SJSA1 (cell line): ENCODE measurements around the gene PTPRU. TPM values are rescaled to one million over a fixed set of nuclear protein-coding genes. Genes with fewer than 3 reads are reported as not detected.

Source experiments
- DNase-seq, 2 experiments: peaks; one replicate each; pipeline ENCODE4 v3.0.0-alpha.2; 2015 to 2020; ENCODE audit warnings: low spot score in 2 of 2, low read depth in 1 of 2
- H3K27ac ChIP-seq: fragments of 250-450 bp; sonication (Bioruptor Pico); 2 replicates; pipeline ENCODE4 v1.5.1; 2020; ENCODE audit warnings: mild to moderate bottlenecking, moderate library complexity
- H3K27me3 ChIP-seq: fragments of 250-450 bp; sonication (Bioruptor Pico); replicated peaks from 2 replicates; pipeline ENCODE4 v1.5.1; 2020; ENCODE audit warnings: mild to moderate bottlenecking, moderate library complexity
- H3K36me3 ChIP-seq: fragments of 250-450 bp; sonication (Bioruptor Pico); 2 replicates; pipeline ENCODE4 v1.5.1; 2020; ENCODE audit warnings: mild to moderate bottlenecking
- H3K4me1 ChIP-seq: fragments of 250-450 bp; sonication (Bioruptor Pico); replicated peaks from 2 replicates; pipeline ENCODE4 v1.6.1; 2021; ENCODE audit warnings: mild to moderate bottlenecking
- H3K4me3 ChIP-seq: fragments of 250-450 bp; sonication (Bioruptor Pico); 2 replicates; pipeline ENCODE4 v1.5.1; 2020; ENCODE audit warnings: mild to moderate bottlenecking
- H3K9me3 ChIP-seq: fragments of 250-450 bp; sonication (Bioruptor Pico); replicated peaks from 2 replicates; pipeline ENCODE4 v1.5.1; 2020; ENCODE audit warnings: mild to moderate bottlenecking
- total RNA-seq: library from RNA; depleted of rRNA; stranded (reverse); fragments of >200 nt; shearing (Covaris generic); gene quantifications from 2 replicates; pipeline ENCODE4 v1.2.3, GENCODE V29; 2014

The PTPRU gene
- total RNA-seq, 1 experiment from 2014 or later, result 16.8 TPM

DNA sequence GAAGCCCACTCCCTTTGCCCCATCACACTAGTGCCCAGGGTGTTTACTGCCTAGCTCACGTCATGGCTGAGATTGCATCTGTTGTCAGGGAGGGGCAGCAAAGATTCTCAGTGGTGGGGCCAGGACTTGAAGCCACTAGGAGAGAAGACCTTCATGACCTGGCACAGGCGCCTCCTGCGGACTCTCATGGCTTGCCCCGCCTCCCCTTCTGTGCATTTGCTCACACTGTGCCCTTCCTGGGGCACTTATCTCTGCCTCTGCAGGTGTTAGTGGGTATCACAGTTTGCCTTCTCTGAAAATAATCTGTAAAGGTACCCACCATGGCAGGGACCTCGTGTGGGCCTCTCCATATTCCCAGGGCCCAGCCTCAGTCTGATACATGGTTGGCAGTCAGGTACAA is 20.1 kb downstream of the PTPRU start:
- Histone ChIP-seq H3K36me3 (no peaks in the 10 kb centered on the region), H3K4me1 (peaks cover 14% of the 10 kb centered on the region), H3K9me3 (no peaks in the 10 kb centered on the region)

DNA sequence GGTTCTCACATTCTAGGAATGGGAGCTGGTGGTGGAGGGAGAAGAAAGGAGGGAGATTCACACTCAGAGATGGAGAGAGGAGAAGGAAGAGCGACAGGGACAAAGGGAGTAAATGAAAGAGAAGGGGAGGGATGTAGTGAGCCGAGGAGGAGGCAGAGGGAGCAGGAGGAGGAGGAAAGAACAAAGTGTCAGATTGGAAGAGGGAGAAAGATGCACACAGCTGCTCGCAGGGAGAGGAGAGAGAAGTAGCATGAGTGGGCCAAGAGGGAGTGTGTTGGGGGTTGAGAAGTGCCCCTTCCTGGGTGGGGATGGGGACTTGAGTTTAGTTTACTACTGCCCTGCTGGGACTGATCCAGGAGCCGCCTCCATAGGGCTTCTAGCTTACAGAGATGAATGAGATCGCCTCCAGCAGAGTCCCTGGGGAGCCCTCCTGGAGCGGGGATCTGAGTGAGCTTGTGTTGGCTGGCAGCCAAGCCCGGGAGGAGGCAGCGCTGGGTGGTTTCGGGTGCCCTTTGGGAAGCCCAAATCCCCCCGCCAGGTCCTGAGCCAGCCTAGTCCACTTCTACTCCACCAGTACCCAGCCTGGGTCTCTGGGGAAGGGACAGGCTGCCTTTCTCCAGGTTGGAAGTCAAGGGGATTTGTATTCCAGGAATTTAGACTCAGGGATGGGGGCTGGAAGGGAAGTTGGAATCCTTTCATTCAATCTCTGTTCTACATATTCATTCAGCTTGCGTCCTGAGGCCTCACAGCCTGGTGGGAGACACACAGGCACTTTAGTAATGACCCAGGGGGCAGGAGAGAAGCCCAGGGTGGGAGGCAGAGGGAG is 20.9 kb downstream of the PTPRU start:
- DNase-seq, result peak; percentile 38 to 64
- no peak overlapping the region for H3K27ac ChIP-seq
- peaks cover 14% of the 10 kb centered on the region for H3K4me1 ChIP-seq
- H3K27me3 ChIP-seq, result no peaks in the 10 kb centered on the region
- no peaks in the 10 kb centered on the region for H3K9me3 ChIP-seq
- no peaks in the 10 kb centered on the region for H3K36me3 ChIP-seq
- H3K4me3 ChIP-seq, result no peak overlapping the region

More for the DNA sequence above, 20.1 kb downstream of the PTPRU start:
- Histone ChIP-seq H3K4me3 (no peak overlapping the region), H3K27me3 (no peaks in the 10 kb centered on the region), H3K27ac (no peak overlapping the region)
- DNase-seq, result no peak

DNA sequence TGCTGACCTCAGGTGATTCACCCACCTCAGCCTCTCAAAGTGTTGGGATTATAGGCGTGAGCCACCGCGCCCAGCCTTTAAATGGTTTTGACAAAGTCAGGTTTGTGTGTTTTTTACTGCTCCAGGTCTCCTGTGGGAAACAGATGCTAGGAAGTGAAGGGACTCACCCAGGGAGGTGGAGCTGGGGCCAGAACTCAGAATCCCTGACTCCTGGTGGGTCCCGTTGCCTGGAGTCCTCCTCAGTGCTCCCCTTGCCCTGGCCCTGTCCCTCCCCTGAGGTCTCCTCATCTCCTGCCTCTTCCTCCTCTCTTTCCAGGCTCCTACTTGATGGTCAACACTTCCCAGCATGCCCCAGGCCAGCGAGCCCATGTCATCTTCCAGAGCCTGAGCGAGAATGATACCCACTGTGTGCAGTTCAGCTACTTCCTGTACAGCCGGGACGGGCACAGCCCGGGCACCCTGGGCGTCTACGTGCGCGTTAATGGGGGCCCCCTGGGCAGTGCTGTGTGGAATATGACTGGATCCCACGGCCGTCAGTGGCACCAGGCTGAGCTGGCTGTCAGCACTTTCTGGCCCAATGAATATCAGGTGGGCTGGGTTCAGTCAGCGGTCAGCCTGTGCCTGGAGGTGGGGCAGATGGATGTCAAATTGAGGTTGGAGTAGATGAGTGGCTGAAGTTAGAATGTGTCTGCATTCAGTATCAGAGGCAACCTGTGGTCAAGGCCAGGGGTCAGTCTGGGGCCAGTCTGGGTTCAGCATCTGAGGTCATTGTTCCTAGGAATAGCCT is 22.1 kb downstream of the PTPRU start:
- H3K4me1 ChIP-seq, result peaks cover 14% of the 10 kb centered on the region
- no peak overlapping the region for H3K27ac ChIP-seq
- no peak overlapping the region for H3K4me3 ChIP-seq
- no peak for DNase-seq
- H3K27me3 ChIP-seq, result no peaks in the 10 kb centered on the region
- no peaks in the 10 kb centered on the region for H3K36me3 ChIP-seq
- no peaks in the 10 kb centered on the region for H3K9me3 ChIP-seq

DNA sequence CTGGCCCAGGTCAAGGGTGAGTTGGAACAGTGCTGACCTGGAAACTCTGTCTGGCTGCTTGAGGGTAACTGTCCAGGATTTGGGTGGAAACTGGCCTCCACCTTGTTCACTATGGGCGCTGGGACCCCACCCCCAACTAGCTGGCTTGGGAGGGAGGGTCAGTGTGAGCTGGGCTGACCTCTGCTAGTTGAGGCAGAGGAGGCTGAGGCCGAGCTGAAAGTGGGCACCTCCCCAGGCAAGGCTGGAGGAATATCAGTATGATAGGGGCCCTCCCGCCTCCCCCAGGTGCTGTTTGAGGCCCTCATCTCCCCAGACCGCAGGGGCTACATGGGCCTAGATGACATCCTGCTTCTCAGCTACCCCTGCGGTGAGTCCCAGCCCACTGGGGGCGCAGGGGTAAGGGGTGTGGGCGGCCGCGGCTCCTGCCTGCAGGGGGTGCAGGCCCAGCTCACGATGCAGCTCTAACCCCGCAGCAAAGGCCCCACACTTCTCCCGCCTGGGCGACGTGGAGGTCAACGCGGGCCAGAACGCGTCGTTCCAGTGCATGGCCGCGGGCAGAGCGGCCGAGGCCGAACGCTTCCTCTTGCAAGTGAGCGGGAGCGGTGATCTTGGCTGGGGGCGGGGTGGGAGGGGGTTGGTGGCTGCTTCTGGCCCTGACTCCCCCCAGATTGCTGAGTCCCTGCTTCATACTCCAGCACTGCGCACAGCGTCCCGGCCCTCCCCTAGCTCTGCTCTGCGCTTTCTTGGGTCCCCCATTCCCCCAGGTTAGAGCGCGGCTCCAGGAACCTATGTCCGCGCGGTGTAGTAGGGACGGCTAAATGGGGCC is 22.9 kb downstream of the PTPRU start:
- Histone ChIP-seq H3K4me1 (peaks cover 14% of the 10 kb centered on the region), H3K9me3 (no peaks in the 10 kb centered on the region), H3K4me3 (0 out of 2 replicates have a peak overlapping the region, but pooled peaks have one; percentile 10), H3K27me3 (no peaks in the 10 kb centered on the region), H3K27ac (no peak overlapping the region), H3K36me3 (no peaks in the 10 kb centered on the region)
- no peak for DNase-seq

DNA sequence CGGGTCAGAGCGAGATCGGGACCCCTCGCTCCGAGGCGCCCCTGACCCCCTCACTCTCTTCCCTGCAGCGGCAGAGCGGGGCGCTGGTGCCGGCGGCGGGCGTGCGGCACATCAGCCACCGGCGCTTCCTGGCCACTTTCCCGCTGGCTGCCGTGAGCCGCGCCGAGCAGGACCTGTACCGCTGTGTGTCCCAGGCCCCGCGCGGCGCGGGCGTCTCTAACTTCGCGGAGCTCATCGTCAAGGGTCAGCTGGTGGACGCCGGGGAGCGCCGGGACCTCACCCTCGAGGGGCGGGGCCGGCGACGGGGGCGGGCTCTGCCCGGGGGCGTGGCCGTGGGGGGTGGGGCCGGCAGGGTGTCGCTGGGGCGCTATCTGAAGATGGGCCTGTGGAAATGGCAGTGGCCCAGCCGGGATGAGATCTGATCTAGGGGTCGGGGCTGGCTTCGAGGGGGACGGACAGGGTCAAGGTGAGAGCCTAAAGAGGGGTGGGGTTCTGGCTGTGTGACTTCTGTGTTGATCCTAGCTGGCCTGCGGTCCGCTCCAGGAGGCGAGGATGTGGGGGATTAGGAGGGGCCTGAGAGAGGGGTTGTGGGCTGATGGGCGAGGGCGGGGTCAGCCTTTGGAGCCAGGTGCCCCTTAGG is 23.6 kb downstream of the PTPRU start:
- H3K4me3 ChIP-seq, result 0 out of 2 replicates have a peak overlapping the region, but pooled peaks have one; percentile 10
- H3K27me3 ChIP-seq, result no peaks in the 10 kb centered on the region
- peaks cover 14% of the 10 kb centered on the region for H3K4me1 ChIP-seq
- H3K9me3 ChIP-seq, result no peaks in the 10 kb centered on the region
- H3K27ac ChIP-seq, result no peak overlapping the region
- no peak for DNase-seq
- H3K36me3 ChIP-seq, result no peaks in the 10 kb centered on the region

DNA sequence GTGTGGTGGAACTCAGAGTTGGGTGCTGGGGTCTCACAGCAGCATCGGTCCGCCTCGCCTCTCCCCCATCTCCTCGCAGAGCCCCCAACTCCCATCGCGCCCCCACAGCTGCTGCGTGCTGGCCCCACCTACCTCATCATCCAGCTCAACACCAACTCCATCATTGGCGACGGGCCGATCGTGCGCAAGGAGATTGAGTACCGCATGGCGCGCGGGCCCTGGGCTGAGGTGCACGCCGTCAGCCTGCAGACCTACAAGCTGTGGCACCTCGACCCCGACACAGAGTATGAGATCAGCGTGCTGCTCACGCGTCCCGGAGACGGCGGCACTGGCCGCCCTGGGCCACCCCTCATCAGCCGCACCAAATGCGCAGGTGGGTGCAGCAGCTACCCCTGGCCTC is 24.2 kb downstream of the PTPRU start:
- H3K36me3 ChIP-seq, result no peaks in the 10 kb centered on the region
- no peaks in the 10 kb centered on the region for H3K9me3 ChIP-seq
- no peaks in the 10 kb centered on the region for H3K27me3 ChIP-seq
- no peak for DNase-seq
- no peak overlapping the region for H3K27ac ChIP-seq
- no peak overlapping the region for H3K4me3 ChIP-seq
- H3K4me1 ChIP-seq, result peaks cover 14% of the 10 kb centered on the region

DNA sequence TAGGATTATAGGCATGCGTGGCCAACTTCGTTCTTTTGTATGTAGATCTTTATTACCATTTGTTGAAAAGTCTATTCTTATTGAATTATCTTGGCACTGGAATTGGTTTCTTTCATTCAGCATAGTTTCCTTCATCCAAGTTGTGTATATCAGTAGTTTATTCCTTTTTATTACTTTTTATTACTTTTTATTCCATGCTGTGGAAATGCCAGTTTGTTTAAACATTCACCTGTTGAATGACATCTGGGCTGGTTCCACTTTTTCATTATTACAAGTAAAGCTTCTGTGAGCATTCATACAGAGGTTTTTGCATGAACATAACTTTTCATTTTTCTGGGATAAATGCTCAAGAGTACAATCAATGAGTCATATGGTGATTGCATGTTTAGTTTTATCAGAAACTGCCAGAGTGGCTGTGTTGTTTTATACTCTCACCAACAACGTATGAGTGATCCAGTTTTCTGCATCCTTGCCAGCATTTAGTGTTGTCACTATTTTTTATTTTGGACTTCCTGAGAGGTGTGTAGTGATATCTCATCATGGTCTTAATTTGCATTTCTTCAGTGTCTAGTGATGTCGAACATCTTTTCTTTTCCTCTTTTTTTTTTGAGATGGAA is 28.6 kb downstream of the PTPRU start:
- Histone ChIP-seq H3K4me3 (no peak overlapping the region), H3K4me1 (no peaks in the 10 kb centered on the region), H3K27me3 (no peaks in the 10 kb centered on the region), H3K9me3 (no peaks in the 10 kb centered on the region), H3K36me3 (no peaks in the 10 kb centered on the region), H3K27ac (no peak overlapping the region)
- no peak for DNase-seq

DNA sequence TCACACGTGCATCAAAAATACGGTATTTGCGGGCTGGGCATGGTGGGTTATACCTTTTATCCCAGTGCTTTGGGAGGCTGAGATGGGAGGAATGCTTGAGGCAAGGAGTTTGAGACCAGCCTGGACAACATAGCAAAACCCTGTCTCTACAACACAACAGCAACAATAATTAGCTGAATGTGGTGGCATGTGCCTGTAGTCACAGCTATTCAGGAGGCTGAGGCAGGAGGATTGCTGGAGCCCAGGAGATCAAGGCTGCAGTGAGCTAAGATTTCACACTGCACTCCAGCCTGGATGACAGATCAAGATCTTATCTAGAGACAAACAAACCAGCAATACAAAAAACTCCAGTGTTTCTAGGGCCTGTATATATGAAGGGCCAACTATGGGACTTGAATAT is 30.6 kb downstream of the PTPRU start:
- peaks cover 14% of the 10 kb centered on the region for H3K4me1 ChIP-seq
- H3K27me3 ChIP-seq, result no peaks in the 10 kb centered on the region
- DNase-seq, result no peak
- H3K27ac ChIP-seq, result no peak overlapping the region
- H3K9me3 ChIP-seq, result no peaks in the 10 kb centered on the region; the same call in 1 of the 2 replicates
- H3K36me3 ChIP-seq, result no peaks in the 10 kb centered on the region
- no peak overlapping the region for H3K4me3 ChIP-seq

DNA sequence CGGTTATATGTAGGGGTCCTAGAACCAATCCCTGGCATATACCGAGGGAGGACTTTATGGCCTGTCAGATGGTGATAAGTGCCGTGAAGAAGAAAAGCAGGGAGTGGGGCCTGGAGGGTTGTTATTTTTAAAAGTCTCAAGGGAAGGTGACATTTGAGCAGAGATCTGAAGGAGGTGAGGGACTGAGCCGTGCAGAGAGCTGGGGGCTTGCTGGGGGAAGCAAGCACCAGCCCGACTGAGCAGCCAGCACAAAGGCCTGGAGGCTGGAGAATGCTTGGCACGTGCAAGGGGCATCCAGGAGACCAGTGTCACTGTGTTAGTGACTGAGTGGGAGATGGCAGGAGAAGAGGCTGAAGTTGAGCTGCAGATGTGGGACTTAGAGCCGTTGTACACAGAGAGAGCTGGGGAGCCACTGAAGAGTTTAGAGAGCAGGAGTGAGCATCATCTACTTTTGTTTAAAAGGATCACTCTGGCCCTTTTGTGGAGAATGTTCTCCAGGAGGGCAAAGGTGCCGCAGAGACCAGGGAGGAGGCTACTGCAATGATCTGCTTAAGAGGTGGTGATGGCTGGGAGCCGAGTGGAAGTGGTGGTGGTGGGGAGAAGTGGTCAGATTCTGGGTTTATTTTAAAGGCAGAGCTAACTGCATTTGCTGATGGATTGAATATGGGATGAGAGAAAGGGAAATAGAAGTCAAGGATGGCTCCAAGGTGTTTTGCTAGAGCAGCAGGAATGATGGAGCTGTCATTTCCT is 31.2 kb downstream of the PTPRU start:
- Histone ChIP-seq H3K4me3 (no peak overlapping the region), H3K9me3 (no peaks in the 10 kb centered on the region; the same call in 1 of the 2 replicates), H3K4me1 (peaks cover 20% of the 10 kb centered on the region), H3K27me3 (no peaks in the 10 kb centered on the region), H3K36me3 (no peaks in the 10 kb centered on the region), H3K27ac (no peak overlapping the region)
- DNase-seq, result no peak

DNA sequence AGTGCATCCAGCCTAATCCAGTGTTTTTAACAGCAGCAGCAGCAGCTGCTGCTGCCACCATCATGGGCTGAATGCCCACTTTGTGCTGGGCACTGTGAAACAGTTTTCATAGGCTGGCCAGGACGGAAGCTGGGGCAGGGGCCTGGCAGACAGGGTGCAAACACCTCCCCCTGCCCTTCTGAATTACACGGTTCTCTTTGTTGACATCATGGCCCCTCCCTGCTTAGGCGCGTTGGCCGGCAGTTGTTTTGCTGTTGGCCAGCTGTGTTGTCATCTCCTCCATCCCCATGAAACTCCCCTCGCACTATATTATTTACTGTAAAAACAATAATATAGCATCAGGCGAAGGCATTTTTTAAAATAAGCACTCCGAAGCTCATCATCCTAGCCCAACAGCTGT is 33.1 kb downstream of the PTPRU start:
- no peak overlapping the region for H3K27ac ChIP-seq
- no peak for DNase-seq
- H3K27me3 ChIP-seq, result no peaks in the 10 kb centered on the region

DNA sequence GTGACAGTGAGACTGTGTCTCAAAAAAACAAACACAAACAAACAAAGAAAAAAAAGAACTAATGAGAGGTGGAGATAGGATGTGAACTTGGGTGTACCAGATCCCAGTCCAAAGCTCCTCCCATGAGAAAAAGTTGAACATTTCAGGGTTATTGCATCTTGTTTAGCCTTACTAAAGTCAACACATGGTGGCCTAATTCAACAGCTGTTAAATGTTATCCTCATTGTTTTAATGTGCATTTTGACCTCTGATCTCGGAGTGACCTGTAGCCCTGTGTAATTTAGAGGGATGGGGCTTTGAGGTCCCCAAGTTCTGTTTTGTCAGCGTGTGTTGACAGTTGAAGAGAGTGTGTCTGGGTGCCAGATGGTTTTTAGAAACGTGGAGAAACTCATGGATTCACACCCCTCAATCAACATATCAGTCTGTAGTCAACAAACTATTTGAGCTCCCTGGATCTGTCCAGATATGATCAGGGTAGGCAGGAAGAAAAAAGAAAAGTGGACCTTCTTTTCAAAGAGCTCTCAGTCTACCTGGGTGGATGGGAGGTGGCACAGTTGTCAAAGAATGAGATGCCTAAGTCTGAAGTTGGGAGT is 34.7 kb downstream of the PTPRU start:
- Histone ChIP-seq H3K9me3 (no peaks in the 10 kb centered on the region; the same call in 1 of the 2 replicates), H3K4me3 (no peak overlapping the region), H3K27ac (no peak overlapping the region), H3K27me3 (no peaks in the 10 kb centered on the region), H3K36me3 (no peaks in the 10 kb centered on the region), H3K4me1 (peaks cover 20% of the 10 kb centered on the region)
- DNase-seq, result no peak

More for the DNA sequence above, 33.1 kb downstream of the PTPRU start:
- Histone ChIP-seq H3K4me3 (no peak overlapping the region), H3K9me3 (no peaks in the 10 kb centered on the region; the same call in 1 of the 2 replicates), H3K4me1 (peaks cover 20% of the 10 kb centered on the region), H3K36me3 (no peaks in the 10 kb centered on the region)

DNA sequence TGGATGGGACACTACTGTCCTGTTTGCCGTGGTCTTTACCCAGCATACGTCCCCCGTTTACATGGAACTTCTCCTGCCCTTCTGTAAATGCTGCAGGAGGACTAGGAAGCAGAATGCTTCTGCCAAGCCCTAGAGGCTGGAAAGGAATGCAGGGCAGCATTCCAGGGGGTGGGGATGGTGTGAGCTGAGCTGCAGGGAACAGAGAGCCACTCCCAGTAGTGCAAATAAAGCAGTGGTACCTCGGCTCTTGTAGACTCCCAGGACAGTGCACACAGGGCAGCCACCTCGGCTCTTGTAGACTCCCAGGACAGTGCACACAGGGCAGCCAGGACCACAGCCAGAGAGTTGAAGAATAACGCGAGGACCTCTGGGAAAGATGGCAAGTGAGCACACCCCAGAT is 35.4 kb downstream of the PTPRU start:
- no peaks in the 10 kb centered on the region for H3K27me3 ChIP-seq
- peak; percentile 70 to 84 for DNase-seq
- H3K4me1 ChIP-seq, result peaks cover 20% of the 10 kb centered on the region
- H3K36me3 ChIP-seq, result no peaks in the 10 kb centered on the region
- H3K9me3 ChIP-seq, result no peaks in the 10 kb centered on the region; the same call in 1 of the 2 replicates
- no peak overlapping the region for H3K4me3 ChIP-seq
- no peak overlapping the region for H3K27ac ChIP-seq
